Brain microvascular endothelial cell (primary cell): ENCODE results near the gene FAM25G.

Experiments
- DNase-seq: peaks from one replicate; pipeline ENCODE4 v3.0.0-alpha.2; 2020
- H3K27ac ChIP-seq: fragments of 250-450 bp; sonication (Bioruptor Pico); 2 replicates; pipeline ENCODE4 v1.5.1; 2020; ENCODE audit warnings: mild to moderate bottlenecking, moderate library complexity
- H3K27me3 ChIP-seq: fragments of 250-450 bp; sonication (Bioruptor Pico); replicated peaks from 2 replicates; pipeline ENCODE4 v1.5.1; 2020; ENCODE audit warnings: mild to moderate bottlenecking
- H3K36me3 ChIP-seq: fragments of 250-450 bp; sonication (Bioruptor Pico); replicated peaks from 2 replicates; pipeline ENCODE4 v1.5.1; 2020; ENCODE audit warnings: mild to moderate bottlenecking
- H3K4me3 ChIP-seq: 2 replicates; pipeline ENCODE4 v1.5.1; 2011; ENCODE audit warnings: low read depth, mild to moderate bottlenecking, control low read depth, low read length, moderate library complexity
- CTCF ChIP-seq: IDR thresholded peaks from 2 replicates; pipeline ENCODE4 v1.5.1; 2011; ENCODE audit warnings: low read depth, mild to moderate bottlenecking, moderate library complexity, low read length, control low read depth, inconsistent platforms; ENCODE audit errors: missing control alignments
- in situ Hi-C: cut with HindIII; loops from 2 replicates; pipeline ENCODE4 v1.10.0; 2017; ENCODE audit warnings: low sequenced_read_pairs, low pct_ligation_motif_present

The FAM25G gene

GRCh38 chr10:47454780-47455058, 36.8 kb downstream of the FAM25G start:
- in situ Hi-C loops = no loop called here

GRCh38 chr10:47454008-47454779, 37.3 kb downstream of the FAM25G start:
- H3K4me3 ChIP-seq = no peak overlapping the region
- peaks cover 4% of the 10 kb centered on the region for H3K27me3 ChIP-seq
- no peak for DNase-seq
- in situ Hi-C loops = no loop called here
- H3K27ac ChIP-seq = no peak overlapping the region
- no peak for TF ChIP-seq CTCF
- no peaks in the 10 kb centered on the region for H3K36me3 ChIP-seq

More at GRCh38 chr10:47454780-47455058, 36.8 kb downstream of the FAM25G start:
- Histone ChIP-seq H3K36me3 (no peaks in the 10 kb centered on the region), H3K4me3 (no peak overlapping the region), H3K27ac (no peak overlapping the region), H3K27me3 (peaks cover 4% of the 10 kb centered on the region)
- TF ChIP-seq CTCF = no peak
- DNase-seq = no peak

GRCh38 chr10:47453141-47454007, 38.1 kb downstream of the FAM25G start:
- Histone ChIP-seq H3K27ac (no peak overlapping the region), H3K4me3 (no peak overlapping the region), H3K27me3 (peaks cover 4% of the 10 kb centered on the region), H3K36me3 (no peaks in the 10 kb centered on the region)
- in situ Hi-C loops = no loop called here
- no peak for TF ChIP-seq CTCF
- DNase-seq = no peak

GRCh38 chr10:47452495-47453140, 38.9 kb downstream of the FAM25G start:
- TF ChIP-seq CTCF = no peak
- in situ Hi-C loops = no loop called here
- Histone ChIP-seq H3K36me3 (no peaks in the 10 kb centered on the region), H3K27me3 (peaks cover 4% of the 10 kb centered on the region), H3K4me3 (no peak overlapping the region), H3K27ac (no peak overlapping the region)
- DNase-seq = no peak

- no peaks in the 10 kb centered on the region for H3K36me3 ChIP-seq
- no peak for DNase-seq
- no peak overlapping the region for H3K4me3 ChIP-seq
- in situ Hi-C loops = no loop called here
- peaks cover 4% of the 10 kb centered on the region for H3K27me3 ChIP-seq
- H3K27ac ChIP-seq = no peak overlapping the region
- no peak for TF ChIP-seq CTCF
Measured at GRCh38 chr10:47451998-47452494, 39.5 kb downstream of the FAM25G start.
